GM21447 (cell line): ENCODE data around the gene OR11H7.
"Not testable (repeated sequence)": the region's sequence is repeated elsewhere in the genome, so short reads cannot be mapped to it uniquely, and the experiment has no call there.

Experiments used
- ATAC-seq: cut with Tn5 transposase; IDR thresholded peaks from one replicate; pipeline ENCODE4 v1.9.1; 2021; ENCODE audit not compliant: unreplicated experiment

OR11H7 gene

GRCh38 chr14:20277409-20277808 lies 48.6 kb downstream of the OR11H7 start:
- ATAC-seq, result no peak

DNA sequence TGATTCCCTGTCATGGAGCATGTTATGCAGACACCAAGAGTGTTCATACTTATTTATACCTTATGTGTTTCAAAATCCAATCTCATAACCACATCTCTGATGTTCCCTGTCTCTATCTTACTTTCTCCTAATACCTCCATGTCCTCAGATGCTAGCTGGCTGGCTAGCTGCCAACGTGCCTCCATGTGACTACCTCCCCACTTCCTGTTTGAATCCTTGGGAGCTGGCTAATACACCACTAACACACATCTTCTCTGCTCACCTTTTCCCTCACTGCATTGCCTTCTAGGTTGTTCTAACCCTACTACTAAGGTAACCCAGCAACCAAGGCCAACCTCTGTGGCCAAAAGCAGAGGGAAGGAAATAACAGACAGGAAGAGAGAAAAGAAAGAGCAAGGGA lies 49.6 kb downstream of the OR11H7 start:
- ATAC-seq, result no peak

- not testable (repeated sequence) for ATAC-seq
These were observed 51.5 kb downstream of the OR11H7 start for GRCh38 chr14:20280265-20280664.
